Neural cell (in vitro differentiated cells): ENCODE data around the gene RBBP6. TPM values are rescaled to one million over a fixed set of nuclear protein-coding genes. Genes with fewer than 3 reads are reported as not detected.

Experiments used
- H2AFZ ChIP-seq: fragments of 200-600, 300-800 bp; sonication (generic), shearing (Covaris generic); 2 replicates; pipeline ENCODE4 v1.6.0; 2014; ENCODE audit warnings: low read depth, mild to moderate bottlenecking, antibody characterized with exemption, low read length, moderate library complexity
- H3F3A ChIP-seq: fragments of 200-600 bp; shearing (Covaris generic); 2 replicates; pipeline ENCODE4 v1.6.1; 2016; ENCODE audit warnings: mild to moderate bottlenecking, moderate library complexity, mixed read lengths, antibody characterized with exemption, low read length; ENCODE audit not compliant: insufficient read depth, poor library complexity, severe bottlenecking
- H3K27ac ChIP-seq: fragments of 200-600, 300-800 bp; sonication (generic), shearing (Covaris generic); 2 replicates; pipeline ENCODE4 v1.5.1; 2014; ENCODE audit warnings: mild to moderate bottlenecking, low read length, moderate library complexity
- H3K27me3 ChIP-seq: fragments of 300-800, 200-600 bp; sonication (generic), shearing (Covaris generic); 2 replicates; pipeline ENCODE4 v1.6.0; 2014; ENCODE audit warnings: mild to moderate bottlenecking, low read depth, low read length, moderate library complexity; ENCODE audit not compliant: insufficient read depth
- H3K36me3 ChIP-seq: fragments of 300-800, 200-600 bp; sonication (generic), shearing (Covaris generic); 2 replicates; pipeline ENCODE4 v1.5.1; 2014; ENCODE audit warnings: mild to moderate bottlenecking, antibody characterized with exemption, low read length, moderate library complexity; ENCODE audit not compliant: insufficient read depth
- H3K4me2 ChIP-seq: fragments of 300-800, 200-600 bp; sonication (generic), shearing (Covaris generic); 2 replicates; pipeline ENCODE4 v1.6.0; 2014; ENCODE audit warnings: mild to moderate bottlenecking, low read length
- H3K4me3 ChIP-seq: fragments of 300-800, 200-600 bp; sonication (generic), shearing (Covaris generic); 2 replicates; pipeline ENCODE4 v1.5.1; 2014; ENCODE audit warnings: mild to moderate bottlenecking, low read length, moderate library complexity
- H3K79me2 ChIP-seq: fragments of 200-600 bp; shearing (Covaris generic); replicated peaks from 2 replicates; pipeline ENCODE4 v1.6.0; 2014; ENCODE audit warnings: mild to moderate bottlenecking, low read length, moderate library complexity; ENCODE audit not compliant: insufficient read depth
- H3K9ac ChIP-seq: fragments of 300-800, 200-600 bp; sonication (generic), shearing (Covaris generic); 2 replicates; pipeline ENCODE4 v1.6.1; 2016; ENCODE audit warnings: mild to moderate bottlenecking, low read length, mixed read lengths
- H3K9me2 ChIP-seq: fragments of 200-600 bp; shearing (Covaris generic); 2 replicates; pipeline ENCODE4 v1.6.1; 2016; ENCODE audit warnings: mild to moderate bottlenecking, low read length, mixed read lengths; ENCODE audit not compliant: insufficient read depth
- H3K9me3 ChIP-seq: fragments of 200-600, 300-800 bp; sonication (generic), shearing (Covaris generic); 2 replicates; pipeline ENCODE4 v1.6.1; 2016; ENCODE audit warnings: mild to moderate bottlenecking, mixed run types, low read length, moderate library complexity, mixed read lengths
- H4K20me1 ChIP-seq: fragments of 200-600 bp; shearing (Covaris generic); 2 replicates; pipeline ENCODE4 v1.6.1; 2016; ENCODE audit warnings: mild to moderate bottlenecking, mixed run types; ENCODE audit not compliant: insufficient read depth
- EP300 ChIP-seq: fragments of 450-650 bp; conservative IDR thresholded peaks from 2 replicates; pipeline ENCODE4 v1.6.1; 2014; ENCODE audit warnings: antibody characterized with exemption, mild to moderate bottlenecking, moderate library complexity; ENCODE audit not compliant: poor library complexity, severe bottlenecking
- EZH2 ChIP-seq: fragments of 200-600, 300-800 bp; shearing (Covaris generic), sonication (generic); IDR thresholded peaks from 2 replicates; pipeline ENCODE4 v1.6.1; 2014; ENCODE audit warnings: antibody characterized with exemption, low read length, borderline replicate concordance, mild to moderate bottlenecking; ENCODE audit not compliant: insufficient read depth, poor library complexity, severe bottlenecking
- MXI1 ChIP-seq: fragments of 450-650 bp; conservative IDR thresholded peaks from 2 replicates; pipeline ENCODE4 v1.6.1; 2014; ENCODE audit warnings: antibody characterized with exemption, mild to moderate bottlenecking; ENCODE audit not compliant: poor library complexity, severe bottlenecking
- POLR2AphosphoS5 ChIP-seq: IDR thresholded peaks from 2 replicates; pipeline ENCODE4 v1.6.1; 2012
- RAD21 ChIP-seq: fragments of 450-650 bp; conservative IDR thresholded peaks from 2 replicates; pipeline ENCODE4 v1.6.1; 2014; ENCODE audit warnings: antibody characterized with exemption, mild to moderate bottlenecking, moderate library complexity
- SMC3 ChIP-seq: fragments of 450-650 bp; conservative IDR thresholded peaks from 2 replicates; pipeline ENCODE4 v1.6.1; 2014; ENCODE audit warnings: antibody characterized with exemption, mild to moderate bottlenecking, moderate library complexity; ENCODE audit not compliant: poor library complexity
- TAF1 ChIP-seq: IDR thresholded peaks from 2 replicates; pipeline ENCODE4 v1.6.1; 2012; ENCODE audit warnings: low read depth
- polyA plus RNA-seq: library from polyadenylated mRNA; depleted of rRNA; stranded (reverse); fragments of >200 nt; gene quantifications from 2 replicates; pipeline ENCODE4 v1.2.3, GENCODE V29; 2014
- TF ChIP-seq, protein P1 (sequence below): fragments of 450-650 bp; IDR thresholded peaks from 2 replicates; pipeline ENCODE4 v1.5.1; 2014; ENCODE audit warnings: antibody characterized with exemption, mild to moderate bottlenecking, moderate library complexity; ENCODE audit not compliant: poor library complexity, severe bottlenecking
- TF ChIP-seq, protein P2 (sequence below): IDR thresholded peaks from 2 replicates; pipeline ENCODE4 v1.6.1; 2012; ENCODE audit warnings: borderline replicate concordance

Gene RBBP6
- polyA plus RNA-seq, 1 donor from 2014 or later = 75.5 TPM

DNA sequence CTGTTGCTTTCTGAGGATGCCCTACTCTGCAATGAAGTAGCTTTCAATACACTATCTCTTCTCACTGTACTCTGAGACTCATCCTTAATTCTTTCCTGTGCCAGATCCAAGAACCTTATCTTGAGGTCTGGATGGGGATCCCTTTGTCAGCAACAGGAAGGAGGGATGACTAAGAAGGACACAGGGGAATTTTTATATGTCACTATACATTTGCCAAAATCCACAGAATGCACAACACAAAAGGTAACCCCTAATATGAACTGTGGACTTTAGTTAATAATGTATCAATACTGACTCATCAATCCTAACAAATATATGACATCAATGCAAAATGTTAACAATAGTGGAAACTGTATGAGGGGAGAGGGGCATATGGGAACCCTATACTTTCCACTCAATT lies 4.7 kb upstream of the RBBP6 start:
- no peaks in the 10 kb centered on the region for H3K27me3 ChIP-seq
- H3K9ac ChIP-seq = no peak overlapping the region
- no peak overlapping the region for H3K4me3 ChIP-seq
- H3K36me3 ChIP-seq = no peaks in the 10 kb centered on the region
- H3K4me2 ChIP-seq = no peak overlapping the region
- TF ChIP-seq RAD21 = no peak
- TF ChIP-seq, protein P1, sequence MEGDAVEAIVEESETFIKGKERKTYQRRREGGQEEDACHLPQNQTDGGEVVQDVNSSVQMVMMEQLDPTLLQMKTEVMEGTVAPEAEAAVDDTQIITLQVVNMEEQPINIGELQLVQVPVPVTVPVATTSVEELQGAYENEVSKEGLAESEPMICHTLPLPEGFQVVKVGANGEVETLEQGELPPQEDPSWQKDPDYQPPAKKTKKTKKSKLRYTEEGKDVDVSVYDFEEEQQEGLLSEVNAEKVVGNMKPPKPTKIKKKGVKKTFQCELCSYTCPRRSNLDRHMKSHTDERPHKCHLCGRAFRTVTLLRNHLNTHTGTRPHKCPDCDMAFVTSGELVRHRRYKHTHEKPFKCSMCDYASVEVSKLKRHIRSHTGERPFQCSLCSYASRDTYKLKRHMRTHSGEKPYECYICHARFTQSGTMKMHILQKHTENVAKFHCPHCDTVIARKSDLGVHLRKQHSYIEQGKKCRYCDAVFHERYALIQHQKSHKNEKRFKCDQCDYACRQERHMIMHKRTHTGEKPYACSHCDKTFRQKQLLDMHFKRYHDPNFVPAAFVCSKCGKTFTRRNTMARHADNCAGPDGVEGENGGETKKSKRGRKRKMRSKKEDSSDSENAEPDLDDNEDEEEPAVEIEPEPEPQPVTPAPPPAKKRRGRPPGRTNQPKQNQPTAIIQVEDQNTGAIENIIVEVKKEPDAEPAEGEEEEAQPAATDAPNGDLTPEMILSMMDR = no peak
- TF ChIP-seq SMC3 = no peak
- no peak for TF ChIP-seq MXI1
- TF ChIP-seq, protein P2, sequence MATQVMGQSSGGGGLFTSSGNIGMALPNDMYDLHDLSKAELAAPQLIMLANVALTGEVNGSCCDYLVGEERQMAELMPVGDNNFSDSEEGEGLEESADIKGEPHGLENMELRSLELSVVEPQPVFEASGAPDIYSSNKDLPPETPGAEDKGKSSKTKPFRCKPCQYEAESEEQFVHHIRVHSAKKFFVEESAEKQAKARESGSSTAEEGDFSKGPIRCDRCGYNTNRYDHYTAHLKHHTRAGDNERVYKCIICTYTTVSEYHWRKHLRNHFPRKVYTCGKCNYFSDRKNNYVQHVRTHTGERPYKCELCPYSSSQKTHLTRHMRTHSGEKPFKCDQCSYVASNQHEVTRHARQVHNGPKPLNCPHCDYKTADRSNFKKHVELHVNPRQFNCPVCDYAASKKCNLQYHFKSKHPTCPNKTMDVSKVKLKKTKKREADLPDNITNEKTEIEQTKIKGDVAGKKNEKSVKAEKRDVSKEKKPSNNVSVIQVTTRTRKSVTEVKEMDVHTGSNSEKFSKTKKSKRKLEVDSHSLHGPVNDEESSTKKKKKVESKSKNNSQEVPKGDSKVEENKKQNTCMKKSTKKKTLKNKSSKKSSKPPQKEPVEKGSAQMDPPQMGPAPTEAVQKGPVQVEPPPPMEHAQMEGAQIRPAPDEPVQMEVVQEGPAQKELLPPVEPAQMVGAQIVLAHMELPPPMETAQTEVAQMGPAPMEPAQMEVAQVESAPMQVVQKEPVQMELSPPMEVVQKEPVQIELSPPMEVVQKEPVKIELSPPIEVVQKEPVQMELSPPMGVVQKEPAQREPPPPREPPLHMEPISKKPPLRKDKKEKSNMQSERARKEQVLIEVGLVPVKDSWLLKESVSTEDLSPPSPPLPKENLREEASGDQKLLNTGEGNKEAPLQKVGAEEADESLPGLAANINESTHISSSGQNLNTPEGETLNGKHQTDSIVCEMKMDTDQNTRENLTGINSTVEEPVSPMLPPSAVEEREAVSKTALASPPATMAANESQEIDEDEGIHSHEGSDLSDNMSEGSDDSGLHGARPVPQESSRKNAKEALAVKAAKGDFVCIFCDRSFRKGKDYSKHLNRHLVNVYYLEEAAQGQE = no peak
- no peak for TF ChIP-seq POLR2AphosphoS5
- no peak for TF ChIP-seq TAF1
- TF ChIP-seq EP300 = no peak
- TF ChIP-seq EZH2 = no peak
- no peak overlapping the region for H3K27ac ChIP-seq
- H3K9me2 ChIP-seq = no peaks in the 10 kb centered on the region
- no peaks in the 10 kb centered on the region for H3K9me3 ChIP-seq
- no peaks in the 10 kb centered on the region for H4K20me1 ChIP-seq
- H2AFZ ChIP-seq = no peak overlapping the region
- no peaks in the 10 kb centered on the region for H3F3A ChIP-seq
- H3K79me2 ChIP-seq = no peaks in the 10 kb centered on the region

DNA sequence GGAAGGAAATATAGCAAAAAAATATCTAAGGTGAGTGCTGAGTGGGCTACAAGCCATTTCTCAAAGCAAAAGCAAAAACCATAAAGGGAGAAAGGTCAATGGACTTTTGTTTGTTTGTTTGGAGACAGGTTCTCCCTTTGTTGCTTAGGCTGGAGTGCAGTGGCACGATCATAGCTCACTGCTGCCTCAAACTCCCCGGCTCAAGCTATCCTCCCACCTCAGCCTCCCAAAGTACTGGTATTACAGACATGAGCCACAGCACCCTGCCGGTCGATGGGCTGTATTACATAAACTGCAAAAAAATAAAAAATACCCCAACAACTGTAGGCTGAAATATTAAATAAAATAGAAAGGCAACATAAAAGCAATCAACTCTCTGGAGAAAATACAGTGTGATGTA lies 3.5 kb upstream of the RBBP6 start:
- Histone ChIP-seq H3K9me2 (no peaks in the 10 kb centered on the region), H3K27ac (no peak overlapping the region)
- no peak for TF ChIP-seq POLR2AphosphoS5
- no peak for TF ChIP-seq SMC3
- TF ChIP-seq, protein P2 = no peak
- TF ChIP-seq, protein P1 = no peak
- TF ChIP-seq EP300 = no peak
- TF ChIP-seq MXI1 = no peak
- no peak for TF ChIP-seq RAD21

More for the DNA sequence above, 3.5 kb upstream of the RBBP6 start:
- H3K9me3 ChIP-seq = no peaks in the 10 kb centered on the region
- no peak overlapping the region for H3K9ac ChIP-seq
- H3K4me2 ChIP-seq = no peak overlapping the region
- H3K27me3 ChIP-seq = no peaks in the 10 kb centered on the region
- no peaks in the 10 kb centered on the region for H4K20me1 ChIP-seq
- H3K4me3 ChIP-seq = no peak overlapping the region
- H2AFZ ChIP-seq = no peak overlapping the region
- no peaks in the 10 kb centered on the region for H3F3A ChIP-seq
- peaks cover 11% of the 10 kb centered on the region for H3K79me2 ChIP-seq
- no peaks in the 10 kb centered on the region for H3K36me3 ChIP-seq
